Activated CD8-positive, alpha-beta memory T cell treated with anti-CD3 and anti-CD28 coated beads, Interleukin-2, amount 10 ng/mL, durations not matched to agents 7 days and 5 days (primary cell): Measurements from ENCODE around the gene PSMD5. TPM values are rescaled to one million over a fixed set of nuclear protein-coding genes. Genes with fewer than 3 reads are reported as not detected.
A peak's percentile ranks its signal among the peaks of the same experiment; 100 is the strongest.

Experiments used
- ATAC-seq: fragments of 150-1000 bp; cut with Tn5 transposase; one replicate; pipeline ENCODE4 v1.10.0; 2021; ENCODE audit warnings: moderate library complexity
- CTCF ChIA-PET: fragments of 350-600 bp; sonication (Branson Sonifier 250); formaldehyde crosslinking; loops from one replicate; lab custom pipeline; 2021; ENCODE audit warnings: antibody characterized with exemption; lab: Charles Lee
- DNase-seq: peaks from one replicate; pipeline ENCODE4 v3.0.0-alpha.2; 2020
- H3K27ac Mint-ChIP-seq: one replicate; pipeline ENCODE4 v1.8.0; 2021; ENCODE audit warnings: mild to moderate bottlenecking, mixed read lengths
- H3K27me3 Mint-ChIP-seq: one replicate; pipeline ENCODE4 v1.8.0; 2021; ENCODE audit warnings: mixed read lengths
- H3K36me3 Mint-ChIP-seq: one replicate; pipeline ENCODE4 v1.8.0; 2021; ENCODE audit warnings: mild to moderate bottlenecking, mixed read lengths
- H3K4me1 Mint-ChIP-seq: one replicate; pipeline ENCODE4 v1.8.0; 2021; ENCODE audit warnings: mixed read lengths
- H3K4me3 Mint-ChIP-seq: one replicate; pipeline ENCODE4 v1.8.0; 2021; ENCODE audit warnings: mild to moderate bottlenecking, moderate library complexity, mixed read lengths
- H3K9me3 Mint-ChIP-seq: one replicate; pipeline ENCODE4 v1.8.0; 2022; ENCODE audit warnings: low read depth, mixed read lengths
- total RNA-seq, 2 experiments: library from RNA; stranded (reverse); gene quantifications; one replicate each; pipeline ENCODE4 v1.2.3, GENCODE V29; 2021

Gene PSMD5
- total RNA-seq, 2 experiments from 2014 or later = 53.6 to 58.9 TPM

DNA sequence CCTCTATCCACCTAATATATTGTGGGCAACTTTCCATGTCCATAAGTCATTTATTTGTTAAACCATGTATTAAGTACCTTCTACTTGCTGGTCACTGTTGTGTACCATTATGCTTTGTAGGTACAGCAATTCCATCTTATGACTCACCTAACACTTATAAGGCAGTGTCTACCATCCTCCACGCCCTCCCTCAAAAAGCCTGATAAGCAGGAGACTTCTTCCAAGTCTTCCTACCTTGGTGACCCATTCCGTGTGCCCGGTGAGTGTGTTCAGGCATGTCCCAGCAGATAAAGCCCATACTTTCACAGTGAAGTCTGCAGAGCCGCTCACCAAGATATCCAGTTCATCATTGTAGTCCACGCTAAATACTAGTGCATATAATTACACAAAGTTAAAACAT lies 66.9 kb downstream of the PSMD5 start:
- no peak overlapping the region for H3K4me3 Mint-ChIP-seq
- DNase-seq (no peak), ATAC-seq (no peak)
- CTCF ChIA-PET = no interaction called here
- H3K27ac Mint-ChIP-seq = no peak overlapping the region
- H3K36me3 Mint-ChIP-seq = peaks cover 49% of the 10 kb centered on the region
- no peaks in the 10 kb centered on the region for H3K27me3 Mint-ChIP-seq
- H3K9me3 Mint-ChIP-seq = no peaks in the 10 kb centered on the region
- H3K4me1 Mint-ChIP-seq = peaks cover 15% of the 10 kb centered on the region

GRCh38 chr9:120774719-120775118 lies 68.0 kb downstream of the PSMD5 start:
- no peak overlapping the region for H3K27ac Mint-ChIP-seq
- CTCF ChIA-PET = interaction anchor here (1.3 kb wide), 1 partner anchor 18 kb away, joined by 4 read pairs; no protein-coding TSS in a partner anchor

DNA sequence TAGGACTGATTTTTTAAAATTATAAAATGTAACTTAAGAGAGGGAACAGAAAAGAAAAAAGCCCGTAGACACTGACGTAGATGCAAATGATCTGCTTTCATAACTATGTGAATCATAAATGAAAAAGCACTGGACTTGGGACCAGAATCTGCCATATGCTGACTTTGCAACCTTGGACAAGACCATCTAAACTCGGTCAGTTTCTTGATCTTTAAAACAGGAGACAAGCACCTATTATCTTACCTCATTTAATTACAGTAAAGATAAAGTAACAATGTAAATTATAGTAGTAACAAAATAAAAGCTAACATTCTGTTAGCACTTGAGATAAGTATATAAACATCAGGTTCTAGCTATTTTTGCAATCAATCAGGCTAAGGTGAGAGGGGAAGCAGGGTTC lies 69.5 kb downstream of the PSMD5 start:
- no peak overlapping the region for H3K4me3 Mint-ChIP-seq
- ATAC-seq (no peak), DNase-seq (no peak)
- CTCF ChIA-PET = interaction anchor here (0.8 to 1.2 kb wide), 2 partner anchors 11 to 547 kb away, joined by 3 to 4 read pairs; no protein-coding TSS in a partner anchor
- H3K27ac Mint-ChIP-seq = no peak overlapping the region
- peaks cover 56% of the 10 kb centered on the region for H3K36me3 Mint-ChIP-seq
- no peaks in the 10 kb centered on the region for H3K27me3 Mint-ChIP-seq
- H3K4me1 Mint-ChIP-seq = peaks cover 36% of the 10 kb centered on the region
- no peaks in the 10 kb centered on the region for H3K9me3 Mint-ChIP-seq

More at GRCh38 chr9:120774719-120775118, 68.0 kb downstream of the PSMD5 start:
- H3K27me3 Mint-ChIP-seq = no peaks in the 10 kb centered on the region
- H3K36me3 Mint-ChIP-seq = peaks cover 54% of the 10 kb centered on the region
- no peaks in the 10 kb centered on the region for H3K9me3 Mint-ChIP-seq
- H3K4me1 Mint-ChIP-seq = peaks cover 22% of the 10 kb centered on the region
- no peak for ATAC-seq
- no peak overlapping the region for H3K4me3 Mint-ChIP-seq
- DNase-seq = no peak

DNA sequence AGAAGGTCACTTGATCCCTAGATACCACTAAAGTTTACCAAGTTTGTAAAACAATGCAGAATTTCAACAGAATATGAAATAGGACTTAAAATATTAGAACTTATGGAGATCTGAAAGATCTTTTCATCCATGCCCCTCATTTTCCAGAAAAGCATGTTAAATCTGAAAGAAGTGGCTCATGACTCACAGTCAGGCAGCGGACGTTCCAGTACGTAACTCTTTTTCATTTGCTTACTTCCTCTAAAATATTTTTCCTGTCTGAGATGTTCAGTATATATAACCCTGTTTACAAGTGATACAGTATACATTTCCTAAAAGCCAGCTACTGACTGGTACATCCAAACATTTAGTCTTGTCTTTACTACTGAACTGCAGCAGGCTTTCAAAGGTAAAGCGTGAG lies 71.8 kb downstream of the PSMD5 start:
- CTCF ChIA-PET = no interaction called here
- DNase-seq = no peak
- peaks cover 55% of the 10 kb centered on the region for H3K4me1 Mint-ChIP-seq
- no peak for ATAC-seq
- H3K4me3 Mint-ChIP-seq = no peak overlapping the region
- H3K36me3 Mint-ChIP-seq = peaks cover 57% of the 10 kb centered on the region
- H3K9me3 Mint-ChIP-seq = no peaks in the 10 kb centered on the region
- peak overlapping the region; percentile 64 for H3K27ac Mint-ChIP-seq
- H3K27me3 Mint-ChIP-seq = no peaks in the 10 kb centered on the region

- ATAC-seq (peak; percentile 84), DNase-seq (peak; percentile 46)
- CTCF ChIA-PET = interaction anchor here (0.6 to 4.0 kb wide), 4 partner anchors 11 to 213 kb away, joined by 3 to 17 read pairs (median 5); no protein-coding TSS in a partner anchor
- H3K4me3 Mint-ChIP-seq = no peak overlapping the region
- peak overlapping the region; percentile 84 for H3K27ac Mint-ChIP-seq
- H3K36me3 Mint-ChIP-seq = peaks cover 56% of the 10 kb centered on the region
- H3K9me3 Mint-ChIP-seq = no peaks in the 10 kb centered on the region
- no peaks in the 10 kb centered on the region for H3K27me3 Mint-ChIP-seq
- H3K4me1 Mint-ChIP-seq = peaks cover 55% of the 10 kb centered on the region
Observed at GRCh38 chr9:120768886-120769285, 73.8 kb downstream of the PSMD5 start.

GRCh38 chr9:120768247-120768646 lies 74.5 kb downstream of the PSMD5 start:
- peaks cover 55% of the 10 kb centered on the region for H3K36me3 Mint-ChIP-seq
- CTCF ChIA-PET = interaction anchor here (0.6 to 4.0 kb wide), 3 partner anchors 12 to 214 kb away, joined by 3 to 17 read pairs (median 4); no protein-coding TSS in a partner anchor
- no peak overlapping the region for H3K4me3 Mint-ChIP-seq
- no peaks in the 10 kb centered on the region for H3K27me3 Mint-ChIP-seq
- peak overlapping the region; percentile 84 for H3K27ac Mint-ChIP-seq
- no peaks in the 10 kb centered on the region for H3K9me3 Mint-ChIP-seq
- ATAC-seq (no peak), DNase-seq (no peak)
- H3K4me1 Mint-ChIP-seq = peaks cover 55% of the 10 kb centered on the region

GRCh38 chr9:120767451-120767850 lies 75.3 kb downstream of the PSMD5 start:
- Mint-ChIP-seq H3K4me1 (peaks cover 53% of the 10 kb centered on the region), H3K27me3 (no peaks in the 10 kb centered on the region), H3K36me3 (peaks cover 56% of the 10 kb centered on the region), H3K4me3 (no peak overlapping the region), H3K9me3 (no peaks in the 10 kb centered on the region), H3K27ac (no peak overlapping the region)
- ATAC-seq = no peak
- CTCF ChIA-PET = interaction anchor here (4.0 kb wide), 1 partner anchor 12 kb away, joined by 17 read pairs; no protein-coding TSS in a partner anchor
- no peak for DNase-seq

Other genes starting within 250 kb of the PSMD5 start
- 1 to 10 TPM; 6.4 to 6.7 TPM for gene MEGF9, start 128.5 kb downstream of the PSMD5 start, total RNA-seq
- 10 to 100 TPM; 82.2 to 88.3 TPM for gene FBXW2, start 49.5 kb downstream of the PSMD5 start, total RNA-seq
- 100 to 1,000 TPM; 246 to 254 TPM for gene PHF19, start 34.3 kb upstream of the PSMD5 start, total RNA-seq
- 100 to 1,000 TPM in 1 of 2 experiments, 10 to 100 TPM in 1; 59.6 to 114 TPM for gene TRAF1, start 83.9 kb upstream of the PSMD5 start, total RNA-seq
- gene C5, start 207.4 kb upstream of the PSMD5 start, total RNA-seq = 1 to 10 TPM; 1.9 to 3.0 TPM
- gene CNTRL, start 232.0 kb upstream of the PSMD5 start, total RNA-seq = 100 to 1,000 TPM in 1 of 2 experiments, 10 to 100 TPM in 1; 80.3 to 107 TPM